Activated CD4-positive, CD25-positive, alpha-beta regulatory T cell treated with anti-CD3 and anti-CD28 coated beads, Interleukin-2, amount 50 U/mL, for 16 hours (primary cell): ENCODE data around the gene SLC22A4.

ENCODE experiments used
- DNase-seq: peaks from one replicate; pipeline ENCODE4 v3.0.0-alpha.2; 2020; ENCODE audit warnings: low read depth, low spot score

SLC22A4 gene

GRCh38 chr5:132275367-132276220, 18.6 kb upstream of the SLC22A4 start:
- no peak for DNase-seq

- no peak for DNase-seq
Observed at GRCh38 chr5:132277256-132277655, 16.9 kb upstream of the SLC22A4 start.

- no peak for DNase-seq
Observed at GRCh38 chr5:132277971-132278853, 16.0 kb upstream of the SLC22A4 start.

- no peak for DNase-seq
Observed at GRCh38 chr5:132279801-132280200, 14.4 kb upstream of the SLC22A4 start.

GRCh38 chr5:132280371-132281240, 13.6 kb upstream of the SLC22A4 start:
- no peak for DNase-seq

GRCh38 chr5:132281856-132282614, 12.2 kb upstream of the SLC22A4 start:
- DNase-seq: no peak

GRCh38 chr5:132283423-132284043, 10.7 kb upstream of the SLC22A4 start:
- DNase-seq: no peak

- no peak for DNase-seq
Observed at GRCh38 chr5:132289097-132289496, 5.1 kb upstream of the SLC22A4 start.

GRCh38 chr5:132291026-132291425, 3.2 kb upstream of the SLC22A4 start:
- no peak for DNase-seq

GRCh38 chr5:132293066-132293991, 865 bp upstream of the SLC22A4 start:
- DNase-seq: peak; percentile 31

- peak; percentile 26 for DNase-seq
Observed at GRCh38 chr5:132294728-132295504, 722 bp downstream of the SLC22A4 start.

GRCh38 chr5:132295505-132296411, 1.6 kb downstream of the SLC22A4 start:
- no peak for DNase-seq

GRCh38 chr5:132296412-132297016, 2.3 kb downstream of the SLC22A4 start:
- DNase-seq: no peak

GRCh38 chr5:132297211-132297940, 3.2 kb downstream of the SLC22A4 start:
- no peak for DNase-seq

- no peak for DNase-seq
Observed at GRCh38 chr5:132298298-132299212, 4.4 kb downstream of the SLC22A4 start.
